ENCODE data around the gene VWA5B2.

DNA sequence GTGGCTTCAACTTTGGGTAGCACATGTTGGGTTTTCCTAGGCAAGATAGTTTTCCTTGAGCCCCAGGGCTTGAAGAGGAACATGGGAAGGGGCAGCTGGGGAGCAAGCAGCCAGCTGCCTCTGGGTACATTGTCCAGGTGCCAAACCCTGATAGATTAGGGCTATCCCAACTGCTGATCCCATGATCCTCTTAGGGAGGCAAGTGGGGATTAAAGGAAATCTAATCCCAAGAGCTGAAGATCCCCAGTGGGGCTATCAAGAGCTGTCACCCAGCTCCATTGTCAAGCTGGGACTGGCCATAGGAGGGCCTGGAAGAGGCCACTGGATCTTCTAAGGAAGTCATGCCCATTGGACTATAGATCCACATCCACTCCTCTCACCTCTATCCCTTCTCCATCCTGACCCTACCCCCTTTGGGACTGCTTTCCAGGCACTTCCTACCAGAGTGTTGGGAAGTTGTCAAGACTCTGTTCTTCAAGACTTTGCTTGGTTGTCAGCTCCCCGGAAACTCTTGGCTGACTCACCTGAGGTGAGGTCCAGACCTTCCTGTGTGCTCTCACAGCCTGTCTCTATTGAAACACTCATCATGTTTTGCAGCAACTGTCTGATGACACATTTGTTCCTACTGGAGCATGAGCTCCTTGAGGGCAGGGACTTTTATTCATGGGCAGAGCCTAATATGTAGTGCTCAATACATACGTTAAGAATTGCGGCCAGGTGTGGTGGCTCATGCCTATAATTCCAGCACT is 26.1 kb downstream of the VWA5B2 start:
- TF ChIP-seq POLR2AphosphoS5 (IDR thresholded peaks at IDR 0.05) (no peak), POLR2A (IDR thresholded peaks at IDR 0.05) (no peak)
- TF ChIP-seq, protein P1, sequence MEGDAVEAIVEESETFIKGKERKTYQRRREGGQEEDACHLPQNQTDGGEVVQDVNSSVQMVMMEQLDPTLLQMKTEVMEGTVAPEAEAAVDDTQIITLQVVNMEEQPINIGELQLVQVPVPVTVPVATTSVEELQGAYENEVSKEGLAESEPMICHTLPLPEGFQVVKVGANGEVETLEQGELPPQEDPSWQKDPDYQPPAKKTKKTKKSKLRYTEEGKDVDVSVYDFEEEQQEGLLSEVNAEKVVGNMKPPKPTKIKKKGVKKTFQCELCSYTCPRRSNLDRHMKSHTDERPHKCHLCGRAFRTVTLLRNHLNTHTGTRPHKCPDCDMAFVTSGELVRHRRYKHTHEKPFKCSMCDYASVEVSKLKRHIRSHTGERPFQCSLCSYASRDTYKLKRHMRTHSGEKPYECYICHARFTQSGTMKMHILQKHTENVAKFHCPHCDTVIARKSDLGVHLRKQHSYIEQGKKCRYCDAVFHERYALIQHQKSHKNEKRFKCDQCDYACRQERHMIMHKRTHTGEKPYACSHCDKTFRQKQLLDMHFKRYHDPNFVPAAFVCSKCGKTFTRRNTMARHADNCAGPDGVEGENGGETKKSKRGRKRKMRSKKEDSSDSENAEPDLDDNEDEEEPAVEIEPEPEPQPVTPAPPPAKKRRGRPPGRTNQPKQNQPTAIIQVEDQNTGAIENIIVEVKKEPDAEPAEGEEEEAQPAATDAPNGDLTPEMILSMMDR (IDR thresholded peaks at IDR 0.05), result no peak
